A673 (cell line): ENCODE measurements around the gene ITPR1. TPM values are rescaled to one million over a fixed set of nuclear protein-coding genes. Genes with fewer than 3 reads are reported as not detected.

Source experiments
- BruUV-seq: library from RNA; stranded (reverse); fragments of 400-500 nt; replicated peaks from 2 replicates; lab custom pipeline; 2021; lab: Mats Ljungman, UMichigan
- CTCF ChIA-PET: fragments of 300-600 bp; sonication (Branson Sonifier 250); formaldehyde crosslinking; loops from one replicate; lab custom pipeline; 2022; ENCODE audit warnings: antibody characterized with exemption; lab: Charles Lee
- POLR2A ChIA-PET: fragments of 300-600 bp; sonication (Branson Sonifier 250); formaldehyde crosslinking; loops from one replicate; lab custom pipeline; 2022; ENCODE audit warnings: antibody characterized with exemption; ENCODE audit not compliant: low non-redundant PET; lab: Charles Lee
- DNase-seq: peaks from one replicate; pipeline ENCODE4 v3.0.0-alpha.2; 2015; ENCODE audit warnings: low spot score
- H3K27ac ChIP-seq: fragments of 200-600 bp; sonication (generic); 2 replicates; pipeline ENCODE4 v1.5.1; 2016; ENCODE audit warnings: mixed run types, low read depth, mild to moderate bottlenecking, mixed read lengths, antibody characterized with exemption, low read length; ENCODE audit not compliant: poor library complexity, severe bottlenecking
- H3K27me3 ChIP-seq: fragments of 200-600 bp; sonication (generic); replicated peaks from 2 replicates; pipeline ENCODE4 v1.6.1; 2017; ENCODE audit warnings: mixed run types, low read depth, mild to moderate bottlenecking, mixed read lengths, antibody characterized with exemption, low read length; ENCODE audit not compliant: insufficient read depth, poor library complexity
- H3K36me3 ChIP-seq: fragments of 200-600 bp; sonication (generic); 2 replicates; pipeline ENCODE4 v1.6.1; 2016; ENCODE audit warnings: mixed run types, mild to moderate bottlenecking, mixed read lengths, antibody characterized with exemption, low read length; ENCODE audit not compliant: insufficient read depth, poor library complexity, severe bottlenecking
- H3K4me1 ChIP-seq: fragments of 200-600 bp; sonication (generic); 2 replicates; pipeline ENCODE4 v1.6.1; 2017; ENCODE audit warnings: mixed run types, mild to moderate bottlenecking, mixed read lengths, antibody characterized with exemption, low read length; ENCODE audit not compliant: insufficient read depth, poor library complexity, severe bottlenecking
- H3K4me3 ChIP-seq: fragments of 200-600 bp; sonication (generic); 2 replicates; pipeline ENCODE4 v1.5.1; 2016; ENCODE audit warnings: low read depth, mixed run types, mild to moderate bottlenecking, mixed read lengths, low read length; ENCODE audit not compliant: poor library complexity, severe bottlenecking
- H3K9me3 ChIP-seq: fragments of 200-600 bp; sonication (generic); 2 replicates; pipeline ENCODE4 v1.6.1; 2016; ENCODE audit warnings: mixed run types, low read depth, mild to moderate bottlenecking, mixed read lengths, antibody characterized with exemption, low read length; ENCODE audit not compliant: poor library complexity, severe bottlenecking
- CTCF ChIP-seq: fragments of 300-800, 200-600 bp; sonication (generic); conservative IDR thresholded peaks from 2 replicates; pipeline ENCODE4 v1.5.1; 2017; ENCODE audit warnings: low read depth, mild to moderate bottlenecking, antibody characterized with exemption, low read length, moderate library complexity, mixed read lengths
- EZH2 ChIP-seq: fragments of 200-600 bp; sonication (generic); IDR thresholded peaks from 2 replicates; pipeline ENCODE4 v1.6.1; 2017; ENCODE audit warnings: borderline replicate concordance, low read depth, mild to moderate bottlenecking, mixed read lengths, antibody characterized with exemption, low read length; ENCODE audit not compliant: poor library complexity, severe bottlenecking
- intact Hi-C: fragments of 100-400 bp; cut with micrococcal nuclease; formaldehyde crosslinking; loops from one replicate; pipeline ENCODE4 v1.10.0; 2022; ENCODE audit not compliant: unreplicated experiment
- total RNA-seq: library from RNA; stranded (reverse); gene quantifications from 2 replicates; pipeline ENCODE4 v1.2.3, GENCODE V29; 2021

Gene ITPR1
- total RNA-seq, 1 experiment from 2014 or later = 8.6 TPM

GRCh38 chr3:4800595-4800994, 307.4 kb downstream of the ITPR1 start:
- Histone ChIP-seq H3K4me3 (no peak overlapping the region), H3K27me3 (no peaks in the 10 kb centered on the region), H3K4me1 (no peaks in the 10 kb centered on the region), H3K27ac (no peak overlapping the region), H3K9me3 (no peaks in the 10 kb centered on the region), H3K36me3 (no peaks in the 10 kb centered on the region)
- ChIA-PET POLR2A (no interaction called here), CTCF (no interaction called here)
- no peak for TF ChIP-seq CTCF
- TF ChIP-seq EZH2 = no peak
- intact Hi-C loops = no loop called here
- no peak for DNase-seq
- BruUV-seq = no TSS peak

- no peak for TF ChIP-seq CTCF
- no peak for TF ChIP-seq EZH2
- Histone ChIP-seq H3K4me1 (no peaks in the 10 kb centered on the region), H3K9me3 (no peaks in the 10 kb centered on the region), H3K27ac (no peak overlapping the region), H3K27me3 (no peaks in the 10 kb centered on the region), H3K36me3 (no peaks in the 10 kb centered on the region), H3K4me3 (no peak overlapping the region)
- ChIA-PET CTCF (no interaction called here), POLR2A (no interaction called here)
- no TSS peak for BruUV-seq
- DNase-seq = no peak
- intact Hi-C loops = no loop called here
These were observed 308.7 kb downstream of the ITPR1 start for GRCh38 chr3:4801892-4802291.

GRCh38 chr3:4802903-4803302, 309.8 kb downstream of the ITPR1 start:
- CTCF ChIA-PET = no interaction called here
- intact Hi-C loops = no loop called here
- H3K27ac ChIP-seq = no peak overlapping the region

More at GRCh38 chr3:4802903-4803302, 309.8 kb downstream of the ITPR1 start:
- TF ChIP-seq EZH2 = no peak
- TF ChIP-seq CTCF = no peak
- H3K36me3 ChIP-seq = no peaks in the 10 kb centered on the region
- H3K27me3 ChIP-seq = no peaks in the 10 kb centered on the region
- H3K4me3 ChIP-seq = no peak overlapping the region
- POLR2A ChIA-PET = no interaction called here
- no TSS peak for BruUV-seq
- DNase-seq = no peak
- no peaks in the 10 kb centered on the region for H3K4me1 ChIP-seq
- no peaks in the 10 kb centered on the region for H3K9me3 ChIP-seq
